ENCODE results near the gene POLD3. TPM values are rescaled to one million over a fixed set of nuclear protein-coding genes. Genes with fewer than 3 reads are reported as not detected.

Gene POLD3
- total RNA-seq, 1 experiment from 2014 or later = 18.9 TPM

GRCh38 chr11:74678591-74679512 lies 86.5 kb downstream of the POLD3 start:
- H3K9me2 ChIP-seq (ENCODE audit: insufficient read depth) = no peaks in the 10 kb centered on the region
- TF ChIP-seq, protein P1, sequence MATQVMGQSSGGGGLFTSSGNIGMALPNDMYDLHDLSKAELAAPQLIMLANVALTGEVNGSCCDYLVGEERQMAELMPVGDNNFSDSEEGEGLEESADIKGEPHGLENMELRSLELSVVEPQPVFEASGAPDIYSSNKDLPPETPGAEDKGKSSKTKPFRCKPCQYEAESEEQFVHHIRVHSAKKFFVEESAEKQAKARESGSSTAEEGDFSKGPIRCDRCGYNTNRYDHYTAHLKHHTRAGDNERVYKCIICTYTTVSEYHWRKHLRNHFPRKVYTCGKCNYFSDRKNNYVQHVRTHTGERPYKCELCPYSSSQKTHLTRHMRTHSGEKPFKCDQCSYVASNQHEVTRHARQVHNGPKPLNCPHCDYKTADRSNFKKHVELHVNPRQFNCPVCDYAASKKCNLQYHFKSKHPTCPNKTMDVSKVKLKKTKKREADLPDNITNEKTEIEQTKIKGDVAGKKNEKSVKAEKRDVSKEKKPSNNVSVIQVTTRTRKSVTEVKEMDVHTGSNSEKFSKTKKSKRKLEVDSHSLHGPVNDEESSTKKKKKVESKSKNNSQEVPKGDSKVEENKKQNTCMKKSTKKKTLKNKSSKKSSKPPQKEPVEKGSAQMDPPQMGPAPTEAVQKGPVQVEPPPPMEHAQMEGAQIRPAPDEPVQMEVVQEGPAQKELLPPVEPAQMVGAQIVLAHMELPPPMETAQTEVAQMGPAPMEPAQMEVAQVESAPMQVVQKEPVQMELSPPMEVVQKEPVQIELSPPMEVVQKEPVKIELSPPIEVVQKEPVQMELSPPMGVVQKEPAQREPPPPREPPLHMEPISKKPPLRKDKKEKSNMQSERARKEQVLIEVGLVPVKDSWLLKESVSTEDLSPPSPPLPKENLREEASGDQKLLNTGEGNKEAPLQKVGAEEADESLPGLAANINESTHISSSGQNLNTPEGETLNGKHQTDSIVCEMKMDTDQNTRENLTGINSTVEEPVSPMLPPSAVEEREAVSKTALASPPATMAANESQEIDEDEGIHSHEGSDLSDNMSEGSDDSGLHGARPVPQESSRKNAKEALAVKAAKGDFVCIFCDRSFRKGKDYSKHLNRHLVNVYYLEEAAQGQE (IDR thresholded peaks at IDR 0.05; ENCODE audit: low read depth) = no peak
- TF ChIP-seq YY1 (IDR thresholded peaks at IDR 0.05; ENCODE audit: extremely low read depth, insufficient replicate concordance, low read depth, low read length) (no peak), EGR1 (IDR thresholded peaks at IDR 0.05; ENCODE audit: low read depth) (no peak), FOSL1 (IDR thresholded peaks at IDR 0.05; ENCODE audit: low read depth) (no peak), ZNF274 (IDR thresholded peaks at IDR 0.05; ENCODE audit: low read depth, low read length) (no peak), TCF7L2 (IDR thresholded peaks at IDR 0.05; ENCODE audit: borderline replicate concordance, extremely low read depth, insufficient read depth, insufficient read length) (no peak), SP1 (IDR thresholded peaks at IDR 0.05; ENCODE audit: low read depth) (no peak), EZH2 (IDR thresholded peaks at IDR 0.05) (no peak), ZFX (IDR thresholded peaks at IDR 0.05) (no peak), EZH2phosphoT487 (IDR thresholded peaks at IDR 0.05; ENCODE audit: borderline replicate concordance) (no peak), JUND (IDR thresholded peaks at IDR 0.05) (no peak)
- TF ChIP-seq, protein P2, sequence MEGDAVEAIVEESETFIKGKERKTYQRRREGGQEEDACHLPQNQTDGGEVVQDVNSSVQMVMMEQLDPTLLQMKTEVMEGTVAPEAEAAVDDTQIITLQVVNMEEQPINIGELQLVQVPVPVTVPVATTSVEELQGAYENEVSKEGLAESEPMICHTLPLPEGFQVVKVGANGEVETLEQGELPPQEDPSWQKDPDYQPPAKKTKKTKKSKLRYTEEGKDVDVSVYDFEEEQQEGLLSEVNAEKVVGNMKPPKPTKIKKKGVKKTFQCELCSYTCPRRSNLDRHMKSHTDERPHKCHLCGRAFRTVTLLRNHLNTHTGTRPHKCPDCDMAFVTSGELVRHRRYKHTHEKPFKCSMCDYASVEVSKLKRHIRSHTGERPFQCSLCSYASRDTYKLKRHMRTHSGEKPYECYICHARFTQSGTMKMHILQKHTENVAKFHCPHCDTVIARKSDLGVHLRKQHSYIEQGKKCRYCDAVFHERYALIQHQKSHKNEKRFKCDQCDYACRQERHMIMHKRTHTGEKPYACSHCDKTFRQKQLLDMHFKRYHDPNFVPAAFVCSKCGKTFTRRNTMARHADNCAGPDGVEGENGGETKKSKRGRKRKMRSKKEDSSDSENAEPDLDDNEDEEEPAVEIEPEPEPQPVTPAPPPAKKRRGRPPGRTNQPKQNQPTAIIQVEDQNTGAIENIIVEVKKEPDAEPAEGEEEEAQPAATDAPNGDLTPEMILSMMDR (IDR thresholded peaks at IDR 0.05 in 2 of 3, conservative IDR thresholded peaks at IDR 0.05 in 1 of 3; ENCODE audit: borderline replicate concordance in 1 of 3, insufficient read depth in 1 of 3, low read depth in 2 of 3, low read length in 2 of 3) = no peak
- TF ChIP-seq, protein P3, sequence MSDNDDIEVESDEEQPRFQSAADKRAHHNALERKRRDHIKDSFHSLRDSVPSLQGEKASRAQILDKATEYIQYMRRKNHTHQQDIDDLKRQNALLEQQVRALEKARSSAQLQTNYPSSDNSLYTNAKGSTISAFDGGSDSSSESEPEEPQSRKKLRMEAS (IDR thresholded peaks at IDR 0.05) = no peak
- RAD21 ChIA-PET (ENCODE audit: low non-redundant PET in 1 of 2, low total read pairs in 2 of 2, uncharacterized antibody in 2 of 2, unreplicated experiment in 2 of 2) = interaction anchor here in 1 of 2 experiments (0.6 kb wide), 1 partner anchor 227 kb away, joined by 7 read pairs; no protein-coding TSS in a partner anchor
- no peak overlapping the region for H3K27ac ChIP-seq (ENCODE audit: low read depth, low read length)
- POLR2A ChIA-PET = no interaction called here
- H3K36me3 ChIP-seq (ENCODE audit: control insufficient read depth in 1 of 2, insufficient read depth in 2 of 2, low read length in 2 of 2) = no peaks in the 10 kb centered on the region
- no peaks in the 10 kb centered on the region for H3K9me3 ChIP-seq (ENCODE audit: control insufficient read depth in 1 of 2, insufficient read depth in 1 of 2, low read depth in 1 of 2, low read length in 2 of 2)
- H3K4me2 ChIP-seq (ENCODE audit: low read length) = no peak overlapping the region
- intact Hi-C loops (cut with micrococcal nuclease) = no loop called here
- BruUV-seq (replicated peaks) = no TSS peak
- ATAC-seq (no peak), DNase-seq (ENCODE audit: low read depth, low spot score) (no peak)
- no peaks in the 10 kb centered on the region for H3K79me2 ChIP-seq (ENCODE audit: insufficient read depth, low read length)
- H3K9ac ChIP-seq (ENCODE audit: low read length) = no peak overlapping the region
- CTCF ChIA-PET = interaction anchor here (1.1 kb wide), 1 partner anchor 24 kb away, joined by 3 read pairs; no protein-coding TSS in a partner anchor
- no peak overlapping the region for H3K4me3 ChIP-seq (replicated peaks in 1 of 2; ENCODE audit: low read depth in 1 of 2, low read length in 2 of 2)
- no peaks in the 10 kb centered on the region for H3K4me1 ChIP-seq (ENCODE audit: control insufficient read depth in 1 of 2, insufficient read depth in 2 of 2, low read length in 2 of 2)
- no peaks in the 10 kb centered on the region for H3K27me3 ChIP-seq (ENCODE audit: insufficient read depth, low read length)
- H2AFZ ChIP-seq (ENCODE audit: low read depth, low read length, poor library complexity, severe bottlenecking) = no peak overlapping the region
- no peaks in the 10 kb centered on the region for H4K20me1 ChIP-seq (ENCODE audit: insufficient read depth)
